ENCODE measurements around the gene DPY19L2.
"Not testable (repeated sequence)": the region's sequence is repeated elsewhere in the genome, so short reads cannot be mapped to it uniquely, and the experiment has no call there.

Gene DPY19L2

DNA sequence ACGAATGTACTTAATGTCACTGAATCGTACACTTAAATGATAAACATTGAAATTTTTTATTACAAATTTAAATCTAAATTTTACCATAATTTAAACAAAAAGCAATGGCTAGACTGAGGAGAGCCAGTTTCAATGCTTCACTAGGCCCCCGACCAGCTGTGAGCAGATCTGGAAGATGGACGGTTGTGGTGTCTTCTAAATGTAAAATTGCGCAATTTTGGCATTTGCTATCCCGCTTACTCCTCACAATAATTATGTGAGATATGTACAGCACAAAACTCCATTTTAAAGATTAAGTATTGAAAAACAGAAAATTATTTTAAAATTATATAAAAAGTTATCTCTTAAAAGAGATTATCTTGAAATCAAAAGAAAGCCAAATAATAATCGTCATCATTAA, 5.3 kb downstream of the DPY19L2 start:
- not testable (repeated sequence) for DNase-seq (ENCODE audit: low read depth in 1 of 2, low spot score in 1 of 2)

DNA sequence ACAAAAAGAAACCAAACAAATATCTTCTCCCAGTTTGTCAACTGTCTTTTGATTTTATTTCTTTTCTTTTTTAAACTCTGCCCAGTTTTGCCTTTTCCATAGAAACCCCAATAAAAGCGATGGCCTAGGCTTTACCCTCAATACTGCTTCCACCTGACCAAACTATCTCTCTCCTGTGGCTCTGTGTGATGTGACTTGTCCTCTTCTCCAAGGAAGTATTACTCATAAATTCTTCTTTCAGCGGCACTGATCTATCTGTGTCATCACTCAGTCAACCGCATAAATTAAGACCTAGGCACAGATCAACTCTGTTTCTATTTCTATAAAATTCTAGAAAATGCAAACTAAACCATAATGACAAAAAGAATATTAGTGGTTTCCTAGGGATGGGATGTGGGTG, 9.8 kb downstream of the DPY19L2 start:
- not testable (repeated sequence) for DNase-seq (ENCODE audit: low read depth in 1 of 2, low spot score in 1 of 2)

DNA sequence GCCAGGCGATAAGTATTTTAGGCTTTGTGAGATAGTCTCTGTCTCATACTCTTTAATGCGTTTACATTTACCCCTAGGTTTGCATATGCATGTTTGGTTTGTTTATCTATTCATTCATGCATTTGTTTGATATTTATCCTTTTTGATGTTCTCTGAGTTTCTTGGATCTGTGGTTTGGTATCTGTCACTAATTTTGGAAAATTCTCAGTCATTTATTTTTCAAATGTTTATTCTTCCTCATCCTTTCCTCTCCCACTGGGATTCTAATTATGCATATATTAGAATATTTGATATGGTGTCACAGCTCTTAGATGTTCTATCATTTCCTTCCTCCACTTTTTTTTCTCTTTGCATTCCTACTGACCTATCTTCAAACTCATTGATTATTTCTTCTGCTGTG, 11.9 kb downstream of the DPY19L2 start:
- not testable (repeated sequence) for DNase-seq (ENCODE audit: low read depth in 1 of 2, low spot score in 1 of 2)

DNA sequence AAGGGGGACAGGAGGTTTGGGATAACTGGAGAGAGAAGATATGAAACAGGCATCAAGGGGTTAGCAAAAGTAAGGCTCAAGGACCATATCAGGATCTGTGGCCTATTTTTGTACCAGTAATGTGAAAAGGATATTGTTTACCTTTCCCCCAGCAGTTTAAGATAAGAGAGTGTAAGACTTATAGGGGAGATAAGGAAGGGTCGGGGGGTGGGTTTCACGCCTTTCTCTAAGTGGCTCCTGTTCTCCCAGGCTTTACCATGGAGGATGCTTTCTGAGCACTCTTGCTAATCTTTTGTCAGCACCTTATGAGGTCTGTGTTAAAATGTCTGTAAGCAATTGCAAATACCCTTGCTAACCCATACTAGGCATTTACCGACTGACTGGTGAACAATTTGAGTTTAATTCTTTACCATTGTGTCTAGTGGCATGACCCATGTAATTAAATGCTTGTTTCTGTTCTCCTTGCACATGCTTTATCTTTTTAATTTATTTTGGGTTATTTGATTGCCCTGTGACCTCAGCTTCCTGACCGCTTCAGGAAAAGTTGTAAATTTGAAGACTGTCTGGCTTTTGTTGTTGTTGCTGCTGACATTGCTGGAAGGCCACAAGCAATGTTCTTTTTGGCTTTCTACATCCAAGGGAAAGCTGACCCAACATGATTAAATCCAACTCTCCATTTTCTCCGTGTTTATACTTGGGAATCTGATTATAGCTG, 12.6 kb downstream of the DPY19L2 start:
- DNase-seq (ENCODE audit: low read depth in 1 of 2, low spot score in 1 of 2), result not testable (repeated sequence)

DNA sequence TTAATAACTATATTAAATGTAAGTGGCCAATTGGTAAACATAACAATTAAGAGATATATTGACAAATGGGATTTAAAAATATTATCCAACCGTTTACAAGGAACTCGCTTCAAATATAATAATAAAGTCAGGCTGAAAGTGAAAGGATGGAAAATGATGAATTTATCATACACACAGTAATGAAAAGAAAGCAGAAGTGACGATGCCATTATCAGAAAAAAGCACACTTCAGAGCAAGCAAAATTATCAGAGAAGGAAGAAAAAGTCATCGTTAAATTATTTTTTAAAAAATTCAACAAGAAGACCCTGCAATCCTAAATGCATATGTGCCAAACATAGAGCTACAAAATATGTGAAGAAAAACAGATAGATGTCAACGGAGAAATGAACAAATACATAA, 13.8 kb downstream of the DPY19L2 start:
- not testable (repeated sequence) for DNase-seq (ENCODE audit: low read depth in 1 of 2, low spot score in 1 of 2)

DNA sequence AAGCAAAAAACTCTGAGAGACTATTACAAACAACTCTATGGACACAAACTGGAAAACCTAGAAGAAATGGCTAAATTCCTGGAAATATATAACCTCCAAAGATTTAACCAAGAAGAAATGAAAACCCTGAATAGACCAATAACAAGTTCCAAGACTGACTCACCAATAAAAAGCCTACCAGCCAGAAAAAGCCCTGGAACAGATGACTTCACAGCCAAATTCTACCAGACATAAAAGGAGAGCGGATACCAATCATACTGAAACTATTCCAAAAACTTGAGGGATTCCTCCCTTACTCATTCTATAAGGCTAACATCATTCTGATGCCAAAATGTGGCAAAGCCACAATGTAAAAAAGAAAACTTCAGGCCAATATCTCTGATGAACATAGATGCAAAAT, 18.8 kb downstream of the DPY19L2 start:
- not testable (repeated sequence) for DNase-seq (ENCODE audit: low read depth in 1 of 2, low spot score in 1 of 2)

DNA sequence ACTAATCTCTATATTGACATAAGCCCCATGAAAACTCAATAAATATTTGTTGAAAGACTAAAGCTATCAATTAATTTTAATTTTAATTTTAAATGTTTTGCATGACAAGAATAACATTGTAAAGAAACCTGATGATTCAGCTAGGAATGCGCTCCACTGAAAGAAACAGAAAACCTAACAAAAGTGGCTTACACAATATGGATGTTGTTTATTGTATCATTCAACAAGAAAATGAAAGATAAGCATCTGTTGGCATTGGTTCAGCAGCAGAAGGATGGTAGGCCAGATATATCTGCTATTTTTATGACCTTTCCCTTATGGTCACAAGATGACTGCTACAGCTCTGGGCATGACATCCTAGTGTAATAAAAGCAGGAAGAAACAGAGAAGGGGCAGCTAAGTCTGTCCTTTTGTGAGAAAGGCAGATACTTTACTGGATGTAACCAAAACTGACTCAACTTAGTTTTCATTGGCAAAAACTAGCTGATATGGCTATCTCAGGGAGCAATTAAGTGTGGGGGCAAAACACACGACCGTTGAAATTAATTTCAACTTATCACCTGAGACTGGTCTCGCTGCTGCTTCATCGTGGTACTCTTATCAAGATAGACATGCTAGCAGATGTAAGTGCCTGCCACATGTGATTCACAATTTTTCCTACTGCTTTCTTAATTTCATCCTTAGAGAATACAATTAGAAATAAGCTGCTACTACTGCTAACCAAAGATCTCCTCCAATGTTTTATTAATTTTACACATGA, 24.7 kb downstream of the DPY19L2 start:
- not testable (repeated sequence) for DNase-seq (ENCODE audit: low read depth in 1 of 2, low spot score in 1 of 2)

DNA sequence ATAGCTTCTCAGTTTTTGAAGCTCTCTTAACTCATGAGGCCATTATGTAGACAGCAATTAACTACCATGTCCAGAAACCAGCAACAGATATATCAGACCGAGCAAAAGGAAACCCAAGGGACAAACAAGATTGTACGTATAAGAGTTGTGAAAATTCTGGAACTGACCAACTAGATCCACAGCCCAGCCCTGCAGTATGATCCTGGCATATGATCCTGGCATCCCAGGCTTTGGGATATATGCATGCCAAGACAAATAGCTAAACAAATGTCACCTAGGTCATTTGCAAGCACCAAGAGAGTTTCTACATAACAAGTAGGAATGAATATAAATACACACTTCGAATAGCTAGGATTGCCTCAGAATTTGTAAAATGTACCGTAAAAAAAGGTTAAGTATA, 44.0 kb downstream of the DPY19L2 start:
- not testable (repeated sequence) for DNase-seq (ENCODE audit: low read depth in 1 of 2, low spot score in 1 of 2)

DNA sequence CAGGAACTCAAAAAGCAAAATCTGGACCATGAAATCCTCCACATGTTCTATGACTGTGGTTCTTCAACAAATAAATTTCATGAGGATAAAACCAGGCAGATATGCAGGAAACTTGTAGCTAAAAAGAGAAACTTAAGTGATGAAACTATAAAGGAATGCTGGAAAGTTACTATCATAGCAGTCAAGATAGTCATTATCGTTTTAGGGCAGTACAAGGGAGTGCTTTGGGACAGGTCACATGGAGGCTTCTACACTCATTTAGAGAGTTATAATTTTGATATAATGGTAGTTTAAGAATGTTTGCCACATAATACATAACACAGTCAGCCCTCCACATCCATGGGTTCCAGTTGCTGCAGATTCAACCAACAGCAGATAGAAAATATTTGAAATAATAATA, 52.7 kb downstream of the DPY19L2 start:
- not testable (repeated sequence) for DNase-seq (ENCODE audit: low read depth in 1 of 2, low spot score in 1 of 2)

DNA sequence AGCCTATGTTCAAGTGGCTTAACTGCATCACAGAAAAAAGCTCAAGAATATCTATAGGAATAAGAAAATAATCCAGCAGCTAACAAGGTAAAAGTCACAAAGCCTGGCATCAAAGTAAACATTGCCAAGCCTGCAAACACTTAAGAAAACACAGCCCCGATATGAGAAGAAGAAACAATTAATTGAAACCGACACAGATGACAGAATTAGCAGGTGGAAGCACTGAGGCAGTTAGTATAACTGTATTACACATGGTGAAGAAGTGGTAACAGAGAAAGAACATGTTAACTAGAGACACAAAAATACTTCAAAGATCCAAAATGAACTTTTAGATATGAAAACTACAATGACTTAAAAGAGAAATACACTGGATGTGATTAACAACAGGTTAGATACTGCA, 57.0 kb downstream of the DPY19L2 start:
- DNase-seq (ENCODE audit: low read depth in 1 of 2, low spot score in 1 of 2), result not testable (repeated sequence)

DNA sequence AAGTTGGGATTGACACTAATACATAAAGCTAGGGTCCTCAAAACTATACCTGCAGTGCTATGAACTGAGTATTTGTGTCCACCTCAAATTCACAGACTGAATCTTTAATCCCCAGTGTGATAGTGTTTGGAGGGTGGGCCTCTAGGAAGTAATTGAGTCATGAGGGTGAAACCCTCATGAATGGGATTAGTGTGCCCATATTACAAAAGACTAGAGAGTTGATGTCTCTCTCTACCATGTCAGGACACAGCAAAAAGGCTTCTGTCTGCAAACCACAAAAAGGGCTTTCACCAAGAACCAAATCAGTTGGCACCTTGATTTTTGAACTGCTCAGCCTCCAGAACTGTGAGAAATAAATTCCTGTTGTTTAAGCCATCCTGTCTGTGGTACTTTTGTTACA, 59.0 kb downstream of the DPY19L2 start:
- not testable (repeated sequence) for DNase-seq (ENCODE audit: low read depth in 1 of 2, low spot score in 1 of 2)

DNA sequence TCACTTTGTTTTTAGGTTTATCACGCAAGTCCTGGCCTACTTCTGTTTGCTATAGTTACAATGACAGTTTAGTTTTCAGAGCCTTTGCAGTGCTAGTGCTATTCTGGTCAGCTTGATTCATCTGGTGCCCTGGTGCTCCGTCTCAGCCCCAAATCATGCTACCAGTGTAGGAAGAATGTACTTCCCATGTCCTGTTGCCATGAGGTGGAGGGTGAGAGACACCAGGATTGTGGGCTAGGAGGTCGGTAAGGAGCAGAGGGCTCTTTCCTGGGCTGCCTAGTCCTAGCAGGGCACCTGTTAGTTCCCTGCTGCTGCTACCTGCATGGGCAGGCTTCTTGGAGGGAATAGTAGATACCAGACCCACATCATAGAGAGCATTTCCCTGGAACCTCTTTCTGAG, 63.3 kb downstream of the DPY19L2 start:
- not testable (repeated sequence) for DNase-seq (ENCODE audit: low read depth in 1 of 2, low spot score in 1 of 2)

DNA sequence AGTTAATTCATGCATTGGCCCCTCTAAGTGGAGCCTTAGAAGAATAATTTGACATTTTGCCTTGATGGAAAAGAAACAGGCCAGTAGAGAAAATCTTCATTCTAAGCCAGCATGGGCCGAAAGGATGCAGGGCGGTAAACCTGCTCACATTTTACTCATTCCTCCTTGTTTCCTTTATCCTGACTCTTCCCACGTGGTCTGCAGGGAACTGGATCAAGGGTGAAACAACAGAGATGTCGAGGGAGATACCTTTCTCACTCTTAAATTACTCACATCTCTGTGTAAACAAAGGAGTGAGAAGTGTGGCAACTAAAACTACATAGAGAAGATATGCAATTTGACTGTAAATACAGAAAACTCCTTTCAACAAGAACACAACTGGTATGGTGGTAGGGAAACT, 73.5 kb downstream of the DPY19L2 start:
- not testable (repeated sequence) for DNase-seq (ENCODE audit: low read depth in 1 of 2, low spot score in 1 of 2)

DNA sequence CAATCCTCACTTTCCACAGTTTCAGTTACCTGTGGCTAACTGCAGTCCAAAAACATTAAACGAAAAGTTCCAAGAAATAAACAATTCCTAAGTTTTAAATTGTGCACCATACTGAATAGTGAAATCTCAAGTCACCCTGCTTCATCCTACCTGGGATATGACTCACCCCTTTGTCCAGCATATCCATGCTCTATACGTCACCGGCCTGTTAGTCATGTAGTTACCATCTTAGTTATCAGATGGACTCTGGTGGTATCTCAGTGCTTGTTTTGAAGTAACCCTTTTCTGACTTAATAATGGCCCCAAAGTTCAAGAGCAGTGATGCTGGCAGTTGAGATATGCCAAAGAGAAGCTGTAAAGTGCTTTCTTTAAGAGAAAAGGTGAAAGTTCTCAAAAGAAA, 83.9 kb downstream of the DPY19L2 start:
- DNase-seq (ENCODE audit: low read depth in 1 of 2, low spot score in 1 of 2), result not testable (repeated sequence)

DNA sequence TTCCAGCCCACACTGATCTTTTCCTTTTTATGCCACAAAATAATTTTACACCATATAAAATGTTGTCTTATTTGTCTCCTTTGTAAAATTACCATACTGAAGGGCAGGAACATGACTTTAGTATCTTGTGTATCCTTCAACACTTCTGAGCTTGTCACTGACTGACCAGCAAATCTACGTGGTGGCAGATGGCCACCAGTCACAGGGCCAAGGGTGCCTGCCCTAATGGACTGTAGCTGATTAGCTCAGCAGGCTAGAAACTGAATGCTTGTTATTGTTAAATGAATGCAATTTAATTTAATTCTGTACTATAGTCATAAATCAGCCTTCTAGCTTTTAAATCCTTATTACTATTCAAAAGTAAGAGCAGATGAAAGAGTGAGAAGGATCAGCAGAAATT, 85.0 kb downstream of the DPY19L2 start:
- DNase-seq (ENCODE audit: low read depth in 1 of 2, low spot score in 1 of 2), result not testable (repeated sequence)

DNA sequence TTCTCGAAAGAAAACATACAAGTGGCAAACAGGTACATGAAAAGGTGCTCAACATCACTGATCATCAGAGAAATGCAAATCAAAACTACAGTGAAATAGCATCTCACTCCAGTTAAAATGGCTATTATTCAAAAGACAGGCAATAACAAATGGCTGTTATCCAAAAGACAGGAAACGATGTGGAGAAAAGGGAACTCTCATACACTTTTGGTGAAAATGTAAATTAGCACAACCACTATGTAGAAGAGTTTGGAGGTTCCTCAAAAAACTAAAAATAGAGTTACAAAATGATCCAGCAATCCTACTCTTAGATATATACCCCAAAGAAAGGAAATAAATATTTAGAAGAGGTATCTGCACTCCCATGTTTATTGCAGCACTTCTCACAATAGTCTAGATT, 90.7 kb downstream of the DPY19L2 start:
- not testable (repeated sequence) for DNase-seq (ENCODE audit: low read depth in 1 of 2, low spot score in 1 of 2)

DNA sequence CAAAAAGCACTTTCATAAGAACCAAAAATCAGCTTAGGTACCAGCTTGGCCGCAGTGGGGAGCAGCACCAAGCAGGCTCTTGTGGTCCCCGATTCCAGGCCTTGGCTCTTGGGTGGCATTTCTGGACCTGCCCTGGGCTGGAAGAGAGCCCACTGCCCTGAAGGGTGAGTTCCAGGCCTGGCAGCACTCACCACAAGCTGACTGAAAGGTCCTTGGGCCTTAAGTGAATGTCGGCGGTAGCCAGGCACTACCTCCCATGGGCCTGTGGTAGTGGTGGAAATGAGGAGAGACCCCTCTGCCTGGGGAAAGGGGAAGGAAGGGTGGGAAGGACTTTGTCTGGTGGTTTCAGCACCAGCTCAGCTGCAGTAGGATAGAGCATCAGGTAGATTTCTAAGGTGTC, 96.3 kb downstream of the DPY19L2 start:
- not testable (repeated sequence) for DNase-seq (ENCODE audit: low read depth in 1 of 2, low spot score in 1 of 2)

DNA sequence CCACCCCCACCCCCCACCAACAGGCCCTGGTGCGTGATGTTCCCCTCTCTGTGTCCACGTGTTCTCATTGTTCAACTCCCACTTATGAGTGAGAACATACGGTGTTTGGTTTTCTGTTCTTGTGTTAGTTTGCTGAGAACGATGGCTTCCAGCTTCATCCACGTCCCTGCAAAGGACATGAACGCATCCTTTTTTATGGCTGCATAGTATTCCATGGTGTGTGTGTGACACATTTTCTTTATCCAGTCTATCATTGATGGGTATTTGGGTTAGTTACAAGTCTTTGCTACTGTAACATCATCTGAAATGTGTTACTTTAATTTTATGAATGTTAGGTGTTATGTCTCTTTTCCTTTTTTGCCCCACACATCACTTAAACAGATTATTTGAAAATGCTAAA, 109.8 kb downstream of the DPY19L2 start:
- not testable (repeated sequence) for DNase-seq (ENCODE audit: low read depth in 1 of 2, low spot score in 1 of 2)

DNA sequence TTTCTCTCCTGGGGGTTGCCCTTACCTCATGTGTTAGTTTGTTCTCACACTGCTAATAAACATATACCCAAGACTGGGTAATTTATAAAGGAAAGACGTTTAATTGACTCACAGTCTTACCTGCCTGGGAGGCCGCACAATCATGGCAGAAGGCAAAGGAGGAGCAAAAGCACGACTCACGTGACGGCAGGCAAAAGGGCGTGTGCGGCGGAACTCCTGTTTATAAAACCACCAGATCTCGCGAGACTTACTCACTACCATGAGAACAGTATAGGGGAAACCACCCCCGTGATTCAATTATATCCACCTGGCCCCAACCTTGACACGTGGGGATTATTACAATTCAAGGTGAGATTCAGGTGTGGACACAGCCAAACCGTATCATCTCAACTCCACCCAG, 116.9 kb downstream of the DPY19L2 start:
- DNase-seq (ENCODE audit: low read depth in 1 of 2, low spot score in 1 of 2), result not testable (repeated sequence)

DNA sequence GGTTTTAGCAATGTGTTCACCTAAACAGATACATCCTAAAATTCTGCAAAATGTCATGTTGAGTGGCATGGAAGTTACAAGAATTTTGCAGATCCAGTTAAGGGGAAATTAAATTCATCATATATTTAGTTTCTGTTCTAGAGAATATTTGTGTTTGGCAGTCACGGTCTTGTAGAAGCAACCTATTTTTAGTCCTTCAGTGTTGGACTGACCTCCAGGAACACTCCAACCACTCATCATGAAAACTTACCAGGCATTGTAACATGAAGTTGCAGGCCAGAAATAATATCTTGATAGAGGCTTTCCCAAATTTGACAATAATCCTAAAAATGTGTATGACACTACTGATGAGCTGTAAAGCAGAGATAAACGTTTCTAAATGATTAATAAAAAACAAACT, 119.3 kb downstream of the DPY19L2 start:
- DNase-seq (ENCODE audit: low read depth in 1 of 2, low spot score in 1 of 2), result not testable (repeated sequence)

DNA sequence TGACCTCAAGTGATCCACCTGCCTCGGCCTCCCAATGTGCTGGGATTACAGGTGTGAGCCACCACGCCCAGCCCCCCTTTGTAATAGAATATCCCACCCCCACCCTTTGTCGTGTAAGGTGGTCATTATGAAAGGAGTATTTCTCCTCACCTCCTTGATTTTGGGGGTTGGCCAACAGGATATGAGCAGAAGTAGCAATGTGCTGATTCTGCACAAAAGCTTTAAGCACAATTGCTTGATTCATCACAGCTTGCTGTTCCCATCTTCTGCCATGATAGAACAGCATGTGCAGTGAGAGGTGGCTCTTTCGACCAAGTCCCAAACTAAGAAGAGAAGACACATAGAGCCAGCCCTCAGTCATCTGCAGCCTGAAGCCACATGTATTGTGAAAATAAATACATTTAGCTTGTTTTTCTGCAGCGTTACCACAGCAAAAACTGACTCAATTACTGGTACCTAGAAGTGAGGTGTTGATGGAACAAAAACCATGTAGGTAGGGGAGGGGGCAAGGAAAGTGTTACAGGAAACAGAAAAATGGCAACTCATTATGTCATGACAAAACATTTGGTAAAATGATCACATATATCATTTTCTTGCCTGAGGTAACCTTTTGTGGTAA, 122.9 kb downstream of the DPY19L2 start:
- DNase-seq (ENCODE audit: low read depth in 1 of 2, low spot score in 1 of 2), result not testable (repeated sequence)

DNA sequence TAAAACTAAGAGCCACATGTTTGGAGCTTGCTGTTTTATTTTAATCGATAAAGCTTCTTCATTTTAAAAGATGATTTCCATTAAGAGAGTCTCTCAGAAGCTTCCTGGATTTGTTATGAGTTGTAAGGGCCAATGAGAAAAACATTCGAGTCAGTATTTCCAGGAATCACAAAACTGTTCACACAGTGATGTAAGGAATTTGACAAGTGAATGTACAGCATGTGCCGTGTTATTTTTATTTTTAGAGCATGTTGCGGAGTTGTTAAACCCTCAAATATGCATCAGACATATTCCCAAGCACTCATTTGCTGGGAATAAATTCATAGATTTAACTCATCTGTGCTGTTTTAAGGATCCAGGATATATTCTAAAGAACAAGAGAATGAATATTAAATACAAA, 129.6 kb downstream of the DPY19L2 start:
- not testable (repeated sequence) for DNase-seq (ENCODE audit: low read depth in 1 of 2, low spot score in 1 of 2)
